Kidney (tissue), 14 donors: ENCODE data around the gene INPP5F. TPM values are rescaled to one million over a fixed set of nuclear protein-coding genes. Genes with fewer than 3 reads are reported as not detected.

Source experiments
- DNase-seq, 5 donors: peaks; one replicate each; pipeline ENCODE4 v3.0.0-alpha.2; 2013 to 2020
- FAIRE-seq: peaks from 2 replicates; lab custom pipeline; 2012; peaks lifted over from hg19 to GRCh38; lab: Jason Lieb, UNC
- H3K27ac ChIP-seq, 2 donors: one replicate each; pipeline ENCODE4 v1.7.0; 2013; ENCODE audit warnings: low read depth in 2 of 2, low read length in 2 of 2, inconsistent platforms in 1 of 2
- H3K27me3 ChIP-seq: one replicate; pipeline ENCODE4 v1.7.1; 2013; ENCODE audit warnings: low read length, inconsistent platforms; ENCODE audit not compliant: control insufficient read depth, insufficient read depth
- H3K36me3 ChIP-seq, 3 donors: one replicate each; pipeline versions ENCODE4 v1.7.0 to v1.7.1; 2013; ENCODE audit warnings: low read length in 3 of 3, control low read depth in 1 of 3, inconsistent platforms in 1 of 3; ENCODE audit not compliant: insufficient read depth in 3 of 3, control insufficient read depth in 2 of 3
- H3K4me1 ChIP-seq, 3 donors: one replicate each; pipeline versions ENCODE4 v1.7.0 to v1.7.1; 2013; ENCODE audit warnings: low read length in 3 of 3, inconsistent platforms in 1 of 3, low read depth in 1 of 3; ENCODE audit not compliant: control insufficient read depth in 2 of 3, insufficient read depth in 2 of 3
- H3K4me3 ChIP-seq, 3 donors: one replicate each; pipeline versions ENCODE4 v1.7.0 to v1.8.1; 2013; ENCODE audit warnings: low read length in 3 of 3, control low read depth in 1 of 3, inconsistent platforms in 1 of 3
- H3K9ac ChIP-seq, 3 donors: one replicate each; pipeline versions ENCODE4 v1.7.0 to v1.7.1; 2013; ENCODE audit warnings: low read length in 3 of 3, control low read depth in 1 of 3, inconsistent platforms in 1 of 3
- H3K9me3 ChIP-seq, 3 donors: one replicate each; pipeline versions ENCODE4 v1.7.0 to v1.7.1; 2013; ENCODE audit warnings: low read length in 3 of 3, control low read depth in 1 of 3, inconsistent platforms in 1 of 3; ENCODE audit not compliant: control insufficient read depth in 2 of 3, insufficient read depth in 1 of 3
- CTCF ChIP-seq: IDR thresholded peaks from 3 replicates; pipeline ENCODE4 v1.5.1; 2012; ENCODE audit warnings: mild to moderate bottlenecking, moderate library complexity, borderline replicate concordance; ENCODE audit not compliant: insufficient read depth; ENCODE audit errors: extremely low read depth
- intact Hi-C: fragments of 100-400 bp; cut with DNase I; formaldehyde crosslinking; loops from one replicate; pipeline ENCODE4 v1.11.1; 2022
- polyA plus RNA-seq: library from polyadenylated mRNA; stranded (reverse); fragments of 350-450 nt; fragmentation: Illumina TruSeq; extraction: RNeasy Lipid Tissue Mini Kit (QIAGEN cat#74804); gene quantifications from one replicate; pipeline ENCODE4 v1.2.3, GENCODE V29; 2014; ENCODE audit warnings: low read depth, low replicate concordance; ENCODE audit not compliant: insufficient read depth
- total RNA-seq: library from RNA; stranded (reverse); fragmentation: NEBNext Ultra II Directional; extraction: Animal tissue kit (Norgen Biotek cat#: 25700); gene quantifications from one replicate; pipeline ENCODE4 v1.2.1, GENCODE V29; 2021
- donor health status: control.
- donor health status: control.
- donor health status: control.
- donor health status: control.
- donor health status: control.
- donor health status: DM: yes; HTN: yes; CAD: no.
- donor health status: Normal renal cell carcinoma (clear cell type).

INPP5F gene
- total and polyA plus RNA-seq, 2 donors from 2014 or later = 16.4 to 17.5 TPM

DNA sequence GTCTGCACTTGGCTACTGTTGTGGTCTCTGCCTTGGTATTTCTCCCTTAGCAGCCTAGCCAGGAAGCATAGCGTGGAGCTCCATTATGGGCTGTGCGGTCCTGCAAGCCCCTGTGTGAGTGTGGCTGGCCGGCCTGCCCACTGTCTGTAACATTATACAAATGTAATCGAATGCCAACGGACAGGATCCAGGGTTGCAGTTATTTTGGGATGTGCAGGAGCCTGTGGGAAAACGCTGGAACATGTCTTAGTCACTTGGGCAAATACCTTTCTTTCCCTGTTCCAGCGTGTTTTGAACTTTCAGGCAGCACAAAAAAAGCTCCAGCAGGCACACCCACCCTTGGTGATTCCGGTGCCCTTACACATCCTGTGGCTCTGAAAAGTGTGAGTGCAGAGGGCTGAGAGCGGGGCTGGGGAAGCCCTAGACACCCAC is 45.2 kb upstream of the INPP5F start:
- Histone ChIP-seq H3K4me1 (peaks cover 0 to 5% (median 0%) of the 10 kb centered on the region in 3 donors), H3K27me3 (no peaks in the 10 kb centered on the region), H3K9me3 (no peaks in the 10 kb centered on the region), H3K36me3 (peaks cover 0 to 22% (median 10%) of the 10 kb centered on the region in 3 donors), H3K27ac (no peak overlapping the region), H3K9ac (no peak overlapping the region), H3K4me3 (no peak overlapping the region)
- FAIRE-seq = no peak
- intact Hi-C loops = no loop called here
- DNase-seq = peak in 2 of 5 donors; percentile 40 to 45
- no peak for TF ChIP-seq CTCF

DNA sequence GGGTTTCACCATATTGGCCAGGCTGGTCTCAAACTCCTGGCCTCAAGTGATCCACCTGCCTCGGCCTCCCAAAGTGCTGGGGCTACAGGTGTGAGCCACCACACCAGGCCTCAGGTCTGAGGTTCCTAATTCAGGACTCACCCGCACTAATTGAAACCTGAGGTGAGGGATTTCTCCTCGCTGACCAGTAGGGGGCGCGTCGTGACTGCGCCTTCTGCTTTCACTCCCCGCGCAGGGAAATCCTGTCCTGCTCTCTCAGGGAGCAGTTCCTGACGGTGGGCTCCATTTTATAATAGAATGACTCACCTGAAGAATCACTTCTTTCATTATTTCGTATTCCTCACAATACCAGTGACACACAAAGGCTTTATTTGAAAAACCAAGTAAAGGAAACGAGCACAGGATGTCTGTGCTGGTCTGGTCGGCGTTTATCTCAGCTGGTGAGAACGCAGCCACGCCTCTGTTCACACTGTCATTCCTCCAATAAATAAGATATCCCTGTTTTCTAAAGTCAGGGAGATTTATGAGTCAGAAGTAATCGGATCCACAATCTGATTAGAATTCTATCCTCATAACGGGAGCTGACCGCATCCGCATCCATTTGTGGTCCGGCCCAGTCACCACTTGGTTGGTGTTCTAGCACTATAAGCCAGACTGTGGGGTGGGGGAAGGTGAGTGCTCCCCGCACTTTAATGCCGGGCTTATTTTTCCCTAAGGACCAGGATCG is 39.2 kb upstream of the INPP5F start:
- no peaks in the 10 kb centered on the region for H3K36me3 ChIP-seq
- peak overlapping the region in 1 of 2 donors; percentile 18 for H3K27ac ChIP-seq
- intact Hi-C loops = no loop called here
- peaks cover 0 to 2% (median 0%) of the 10 kb centered on the region in 3 donors for H3K4me1 ChIP-seq
- no peak for FAIRE-seq
- no peaks in the 10 kb centered on the region for H3K27me3 ChIP-seq
- peak overlapping the region; percentile 35 to 54 (median 44) for H3K4me3 ChIP-seq
- TF ChIP-seq CTCF = peak; percentile 93
- peak; percentile 84 to 93 (median 86) for DNase-seq
- peak overlapping the region; percentile 24 to 62 (median 34) for H3K9ac ChIP-seq
- no peaks in the 10 kb centered on the region for H3K9me3 ChIP-seq

- Histone ChIP-seq H3K27ac (peak overlapping the region in 1 of 2 donors; percentile 18), H3K4me1 (no peaks in the 10 kb centered on the region), H3K36me3 (no peaks in the 10 kb centered on the region), H3K27me3 (no peaks in the 10 kb centered on the region), H3K9me3 (no peaks in the 10 kb centered on the region), H3K4me3 (no peak overlapping the region), H3K9ac (peak overlapping the region in 1 of 3 donors; percentile 62)
- no peak for TF ChIP-seq CTCF
- no peak for FAIRE-seq
- peak in 2 of 5 donors; percentile 35 to 36 for DNase-seq
- intact Hi-C loops = no loop called here
These were observed 38.4 kb upstream of the INPP5F start for GRCh38 chr10:119687192-119688032.
